ENCODE data around the gene BBIP1.
"Not testable (repeated sequence)": the region's sequence is repeated elsewhere in the genome, so short reads cannot be mapped to it uniquely, and the experiment has no call there.

Gene BBIP1

DNA sequence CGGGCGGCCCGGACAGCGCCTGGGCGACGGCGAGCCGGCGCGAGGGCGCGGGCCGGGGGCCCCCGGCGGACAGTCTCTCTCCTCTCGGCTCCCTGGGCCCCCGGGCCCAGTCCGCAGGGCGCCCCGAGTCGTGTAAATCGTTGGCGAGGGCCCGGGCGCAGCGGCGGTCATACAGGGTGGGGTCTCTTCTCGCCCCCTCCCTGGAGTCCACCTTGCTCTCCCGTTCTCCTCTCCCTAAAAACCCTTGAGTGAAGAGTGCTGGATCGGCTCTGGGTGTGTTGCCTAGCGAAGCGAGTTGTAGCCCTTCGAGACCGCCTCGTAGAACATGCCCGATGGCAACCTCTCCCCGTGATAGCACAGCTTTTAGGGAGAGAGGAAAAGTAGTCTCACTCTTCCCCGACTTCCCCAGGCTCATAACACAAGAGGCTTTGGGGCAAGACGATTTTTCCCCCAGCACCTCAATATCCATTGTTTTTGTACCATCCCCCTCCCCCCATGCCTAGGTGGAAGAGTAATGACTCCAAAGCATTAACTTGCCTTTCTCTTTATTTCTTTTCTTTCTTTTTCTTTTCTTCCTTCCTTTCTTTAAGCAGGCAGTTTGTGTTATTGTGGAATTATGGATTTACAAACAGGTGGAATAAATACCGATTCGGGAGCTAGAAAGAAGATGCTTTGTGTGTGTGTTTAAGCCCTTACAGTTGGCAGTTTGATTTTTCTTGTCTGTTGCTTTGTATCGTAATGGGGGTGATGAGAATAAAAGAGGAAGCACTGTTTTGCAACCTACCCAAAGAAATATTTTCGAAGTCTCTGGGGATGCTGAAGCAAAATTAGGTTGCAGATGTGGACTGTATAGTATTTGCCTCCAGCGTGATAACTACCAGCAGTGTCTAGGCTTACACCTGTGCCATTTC is 1.2 kb upstream of the BBIP1 start:
- peak; percentile 3 to 26 for DNase-seq

GRCh38 chr10:110919349-110919931 is 460 bp upstream of the BBIP1 start, which contains the start of gene SHOC2:
SHOC2 (plus strand) TSS chr10:110919604; CDS start chr10:110964359, 44,755 bp downstream.
- peak in 1 of 2 experiments; percentile 55 for DNase-seq

- DNase-seq: peak in 1 of 2 experiments; percentile 65
Observed at GRCh38 chr10:110918269-110918642, 724 bp downstream of the BBIP1 start.

DNA sequence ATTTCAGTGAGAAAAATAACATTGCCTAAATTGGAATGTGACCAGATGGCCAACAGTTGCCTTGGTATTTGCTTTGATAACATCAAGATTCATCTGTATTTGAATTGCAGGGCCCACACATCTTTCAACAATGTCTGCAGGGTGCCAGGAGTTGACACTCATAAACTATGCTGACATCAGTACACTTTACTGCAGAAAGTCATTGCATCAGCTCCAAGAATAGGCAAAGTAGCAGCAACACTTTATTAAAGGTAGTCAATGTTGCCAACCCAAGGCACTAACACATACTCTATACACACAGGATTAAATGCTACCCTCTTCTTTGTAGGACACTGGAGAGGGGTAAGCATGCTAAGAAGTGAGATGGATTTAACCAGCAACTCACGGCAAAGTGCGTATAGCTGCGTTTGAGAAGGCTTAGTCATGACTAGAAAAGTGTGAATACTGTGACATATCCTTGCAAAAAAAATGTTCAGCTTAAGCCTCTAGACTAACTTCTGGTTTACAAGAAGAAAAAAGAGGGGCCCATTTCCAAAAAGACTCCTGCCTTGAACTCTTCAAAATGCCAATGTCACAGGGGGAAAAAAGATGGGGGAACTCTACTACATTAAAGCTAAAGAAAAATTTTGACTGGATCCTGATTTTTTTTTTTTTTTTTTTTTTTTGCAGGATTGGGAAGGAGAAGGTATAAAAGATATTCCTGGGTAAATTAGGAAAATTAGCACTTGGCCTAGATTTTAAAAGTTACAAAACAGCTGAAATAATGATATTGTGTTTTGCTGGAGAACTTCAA is 2.2 kb downstream of the BBIP1 start:
- no peak for DNase-seq

DNA sequence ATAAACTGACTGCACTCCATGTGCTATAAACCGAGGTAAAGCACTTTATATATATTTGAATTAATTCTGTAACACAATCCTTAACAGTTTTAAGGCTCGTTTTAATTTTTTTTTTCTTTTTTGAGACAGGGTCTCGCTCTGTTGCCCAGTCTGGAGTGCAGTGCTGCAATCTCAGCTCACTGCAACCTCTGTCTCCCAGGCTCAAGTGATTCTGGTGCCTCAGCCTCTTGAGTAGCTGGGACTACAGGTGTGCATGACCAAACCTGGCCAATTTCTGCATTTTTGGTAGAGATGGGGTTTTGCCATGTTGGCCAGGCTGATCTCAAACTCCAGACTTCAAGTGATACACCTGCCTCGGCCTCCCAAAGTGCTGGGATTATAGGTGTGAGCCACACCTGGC is 3.4 kb downstream of the BBIP1 start:
- DNase-seq: not testable (repeated sequence)

DNA sequence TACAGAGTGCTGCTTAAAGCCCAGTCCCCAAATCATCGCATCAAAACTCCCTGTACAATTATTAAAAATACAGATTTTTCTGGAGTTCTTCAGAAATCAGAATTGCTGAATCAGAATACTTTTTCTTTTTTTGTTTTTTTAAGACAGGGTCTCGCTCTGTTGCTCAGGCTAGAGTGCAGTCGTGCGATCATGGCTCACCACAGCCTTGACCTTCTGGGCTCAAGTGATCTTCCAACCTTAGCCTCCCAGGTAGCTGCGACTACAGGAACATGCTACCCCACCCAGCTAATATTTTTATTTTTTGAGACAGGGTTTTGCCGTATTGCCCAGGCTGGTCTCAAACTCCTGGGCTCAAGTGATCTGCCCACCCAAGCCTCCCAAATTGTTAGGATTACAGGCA is 3.9 kb downstream of the BBIP1 start:
- DNase-seq: no peak

- no peak for DNase-seq
Observed at GRCh38 chr10:110914431-110914830, 4.5 kb downstream of the BBIP1 start.

DNA sequence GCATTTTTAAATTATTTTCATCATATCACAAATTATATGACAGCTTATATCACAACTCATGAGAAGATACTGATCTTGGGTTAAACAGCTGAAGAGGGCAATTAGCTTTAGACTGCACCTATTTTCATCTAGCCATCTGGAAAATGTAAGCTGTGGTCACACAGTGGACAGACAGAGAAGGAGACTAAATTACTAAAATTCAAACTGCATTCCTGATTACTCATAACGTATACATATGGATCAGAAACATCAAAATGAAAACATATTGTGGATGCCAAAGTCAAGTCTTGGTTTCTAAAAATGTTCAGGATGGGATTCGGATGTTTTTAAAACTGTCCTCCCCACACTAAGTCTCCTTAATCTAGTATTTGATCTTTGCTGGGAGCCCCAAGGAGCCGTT is 6.6 kb downstream of the BBIP1 start:
- no peak for DNase-seq

DNA sequence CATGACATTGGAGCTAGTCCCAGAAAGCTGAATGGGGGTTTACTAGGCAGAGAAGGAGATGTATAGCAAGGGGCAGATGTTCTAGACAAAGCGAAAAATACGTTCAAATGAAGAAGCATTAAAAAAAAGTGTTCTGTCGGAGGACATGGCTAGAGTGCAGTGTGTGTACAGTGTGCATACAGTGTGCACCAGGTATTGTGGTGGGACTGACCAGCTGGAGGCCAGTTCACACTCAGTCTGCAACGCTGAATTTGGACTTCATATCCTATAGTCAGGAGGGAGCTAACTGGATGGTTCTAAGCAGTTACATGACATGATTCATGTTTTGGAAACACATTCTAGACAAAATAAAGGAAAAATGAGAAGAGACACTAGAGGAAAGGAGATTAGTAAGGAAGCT is 8.8 kb downstream of the BBIP1 start:
- no peak for DNase-seq

- no peak for DNase-seq
Observed at GRCh38 chr10:110903280-110904278, 15.4 kb downstream of the BBIP1 start.

- no peak for DNase-seq
Observed at GRCh38 chr10:110901954-110902819, 16.8 kb downstream of the BBIP1 start.

- DNase-seq: no peak
Observed at GRCh38 chr10:110900983-110901382, 18.0 kb downstream of the BBIP1 start.

DNA sequence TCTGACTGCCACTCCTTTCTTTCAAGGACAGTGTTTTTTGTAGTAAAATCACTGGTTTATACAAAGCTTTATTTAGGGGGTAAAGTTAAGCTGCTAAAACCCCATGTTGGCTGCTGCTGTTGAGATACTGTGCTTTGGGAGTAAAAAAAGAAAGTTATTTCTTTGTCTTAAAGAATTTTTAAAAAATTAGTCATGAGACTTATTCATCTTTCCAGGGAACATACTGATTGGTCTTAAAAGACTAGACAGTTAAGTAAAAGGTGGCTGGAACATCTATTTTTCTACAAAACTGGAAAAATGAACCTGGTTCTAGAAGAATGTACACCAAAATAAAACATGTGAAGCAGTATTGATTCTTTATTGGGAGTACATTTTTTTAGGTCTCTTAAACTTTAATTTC is 20.6 kb downstream of the BBIP1 start:
- DNase-seq: no peak

DNA sequence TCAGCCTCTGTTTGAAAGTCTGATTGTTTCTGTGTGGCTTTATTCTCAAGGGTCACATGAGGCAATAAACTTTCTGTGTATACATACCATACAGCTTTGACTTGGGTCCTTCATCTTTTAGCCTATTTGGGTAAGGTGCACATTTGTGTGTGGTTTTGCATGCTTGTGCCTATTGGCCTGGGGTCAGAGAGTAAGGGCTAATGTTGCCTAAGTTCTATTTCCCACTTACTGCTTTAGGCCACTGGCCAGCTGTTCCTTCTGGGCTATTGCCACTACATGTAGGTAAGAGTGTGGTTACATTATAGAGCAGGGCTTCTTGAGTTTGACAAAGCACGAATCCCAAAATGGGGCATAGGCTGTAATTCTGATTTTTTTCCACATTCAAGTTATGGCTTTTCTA is 21.8 kb downstream of the BBIP1 start:
- DNase-seq: no peak

GRCh38 chr10:110893559-110894179 is 25.3 kb downstream of the BBIP1 start:
- DNase-seq: peak in 1 of 2 experiments; percentile 42

DNA sequence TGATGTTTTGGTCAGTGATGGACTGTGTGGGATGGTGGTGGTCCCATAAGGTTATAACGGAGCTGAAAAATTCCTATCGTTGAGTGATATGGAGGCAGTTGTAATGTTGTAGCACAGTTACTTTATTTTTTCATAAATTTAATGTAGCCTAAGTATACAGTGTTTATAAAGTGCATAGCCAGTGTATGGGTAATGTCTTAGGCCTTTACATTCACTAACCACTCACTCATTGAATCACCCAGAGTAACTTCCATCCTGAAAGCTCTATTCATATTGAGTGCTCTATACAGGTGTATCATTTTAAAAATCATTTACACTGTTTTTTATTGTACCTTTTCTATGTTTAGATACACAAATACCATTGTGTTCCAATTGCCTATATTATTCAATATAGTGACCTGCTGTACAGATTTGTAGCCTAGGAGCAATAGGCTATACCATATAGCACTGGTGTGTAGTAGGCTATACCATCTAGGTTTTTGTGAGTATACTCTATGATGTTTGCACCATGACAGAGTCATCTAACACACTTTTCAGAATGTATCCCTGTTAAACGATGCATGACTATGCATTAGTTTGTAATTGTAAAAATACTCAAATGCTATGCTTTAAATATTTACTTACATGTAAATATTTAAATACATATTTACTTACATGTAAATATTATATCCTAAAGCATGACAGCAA is 26.2 kb downstream of the BBIP1 start:
- DNase-seq: no peak

DNA sequence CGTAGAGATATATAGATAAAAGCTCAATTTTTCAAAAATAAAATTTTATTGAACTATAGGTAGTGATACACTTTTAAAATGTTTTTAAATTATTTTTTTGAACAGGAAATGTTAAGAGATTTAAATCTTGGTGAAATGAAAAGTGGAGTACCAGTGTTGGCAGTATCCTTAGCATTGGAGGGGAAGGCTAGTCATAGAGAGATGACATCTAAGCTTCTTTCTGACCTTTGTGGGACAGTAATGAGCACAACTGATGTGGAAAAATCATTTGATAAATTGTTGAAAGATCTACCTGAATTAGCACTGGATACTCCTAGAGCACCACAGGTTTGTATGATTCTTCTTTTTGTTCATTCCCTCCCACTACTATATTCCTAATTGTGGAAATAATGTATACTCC is 31.4 kb downstream of the BBIP1 start:
- DNase-seq: no peak

- no peak for DNase-seq
Observed at GRCh38 chr10:110885932-110886674, 32.9 kb downstream of the BBIP1 start.

GRCh38 chr10:110883924-110884323 is 35.1 kb downstream of the BBIP1 start:
- no peak for DNase-seq

All from NCI-H524 (cell line).